Measurements from ENCODE around the gene SIK1.
"Not testable (repeated sequence)": the region's sequence is repeated elsewhere in the genome, so short reads cannot be mapped to it uniquely, and the experiment has no call there.

SIK1 gene

GRCh38 chr21:43382902-43383301 lies 44.0 kb downstream of the SIK1 start:
- POLR2A ChIA-PET; CTCF ChIA-PET; H3K27ac ChIP-seq (ENCODE audit: insufficient read depth in 1 of 2, low read depth in 1 of 2, low read length in 2 of 2, poor library complexity in 1 of 2, severe bottlenecking in 2 of 2); H3K4me1 ChIP-seq (ENCODE audit: control extremely low read depth in 1 of 4, control insufficient read depth in 4 of 4, insufficient read depth in 4 of 4, low read length in 3 of 4); H3K9me3 ChIP-seq (ENCODE audit: control extremely low read depth in 1 of 5, control insufficient read depth in 4 of 5, insufficient read depth in 2 of 5, low read depth in 1 of 5, low read length in 4 of 5); H3K4me3 ChIP-seq (ENCODE audit: control insufficient read depth in 1 of 7, extremely low read depth in 1 of 7, insufficient read depth in 4 of 7, low read depth in 2 of 7, low read length in 6 of 7); H3K27me3 ChIP-seq (replicated peaks in 2 of 5; ENCODE audit: control insufficient read depth in 4 of 5, insufficient read depth in 5 of 5, low read length in 4 of 5); H3K36me3 ChIP-seq (ENCODE audit: control insufficient read depth in 4 of 4, insufficient read depth in 4 of 4, low read length in 3 of 4); DNase-seq: not testable (repeated sequence)
- WGBS (ENCODE audit: insufficient coverage) = no CpG with 5 or more reads among the region's 10 CpGs

GRCh38 chr21:43380852-43381533 lies 45.9 kb downstream of the SIK1 start:
- POLR2A ChIA-PET; H3K4me1 ChIP-seq (ENCODE audit: control extremely low read depth in 1 of 4, control insufficient read depth in 4 of 4, insufficient read depth in 4 of 4, low read length in 3 of 4); CTCF ChIA-PET; H3K27ac ChIP-seq (ENCODE audit: insufficient read depth in 1 of 2, low read depth in 1 of 2, low read length in 2 of 2, poor library complexity in 1 of 2, severe bottlenecking in 2 of 2); H3K36me3 ChIP-seq (ENCODE audit: control insufficient read depth in 4 of 4, insufficient read depth in 4 of 4, low read length in 3 of 4); DNase-seq; H3K9me3 ChIP-seq (ENCODE audit: control extremely low read depth in 1 of 5, control insufficient read depth in 4 of 5, insufficient read depth in 2 of 5, low read depth in 1 of 5, low read length in 4 of 5); H3K27me3 ChIP-seq (replicated peaks in 2 of 5; ENCODE audit: control insufficient read depth in 4 of 5, insufficient read depth in 5 of 5, low read length in 4 of 5); H3K4me3 ChIP-seq (ENCODE audit: control insufficient read depth in 1 of 7, extremely low read depth in 1 of 7, insufficient read depth in 4 of 7, low read depth in 2 of 7, low read length in 6 of 7): not testable (repeated sequence)
- WGBS (ENCODE audit: insufficient coverage) = no CpG with 5 or more reads among the region's 28 CpGs

- POLR2A ChIA-PET; H3K36me3 ChIP-seq (ENCODE audit: control insufficient read depth in 4 of 4, insufficient read depth in 4 of 4, low read length in 3 of 4); H3K27me3 ChIP-seq (replicated peaks in 2 of 5; ENCODE audit: control insufficient read depth in 4 of 5, insufficient read depth in 5 of 5, low read length in 4 of 5); H3K4me1 ChIP-seq (ENCODE audit: control extremely low read depth in 1 of 4, control insufficient read depth in 4 of 4, insufficient read depth in 4 of 4, low read length in 3 of 4); DNase-seq; H3K27ac ChIP-seq (ENCODE audit: insufficient read depth in 1 of 2, low read depth in 1 of 2, low read length in 2 of 2, poor library complexity in 1 of 2, severe bottlenecking in 2 of 2); H3K9me3 ChIP-seq (ENCODE audit: control extremely low read depth in 1 of 5, control insufficient read depth in 4 of 5, insufficient read depth in 2 of 5, low read depth in 1 of 5, low read length in 4 of 5); H3K4me3 ChIP-seq (ENCODE audit: control insufficient read depth in 1 of 7, extremely low read depth in 1 of 7, insufficient read depth in 4 of 7, low read depth in 2 of 7, low read length in 6 of 7); CTCF ChIA-PET: not testable (repeated sequence)
- no CpG with 5 or more reads among the region's 11 CpGs for WGBS (ENCODE audit: insufficient coverage)
Measured at GRCh38 chr21:43380337-43380736, 46.6 kb downstream of the SIK1 start.

- CTCF ChIA-PET; H3K4me1 ChIP-seq (ENCODE audit: control extremely low read depth in 1 of 4, control insufficient read depth in 4 of 4, insufficient read depth in 4 of 4, low read length in 3 of 4); H3K27me3 ChIP-seq (replicated peaks in 2 of 5; ENCODE audit: control insufficient read depth in 4 of 5, insufficient read depth in 5 of 5, low read length in 4 of 5); H3K4me3 ChIP-seq (ENCODE audit: control insufficient read depth in 1 of 7, extremely low read depth in 1 of 7, insufficient read depth in 4 of 7, low read depth in 2 of 7, low read length in 6 of 7); POLR2A ChIA-PET; DNase-seq; H3K36me3 ChIP-seq (ENCODE audit: control insufficient read depth in 4 of 4, insufficient read depth in 4 of 4, low read length in 3 of 4); H3K9me3 ChIP-seq (ENCODE audit: control extremely low read depth in 1 of 5, control insufficient read depth in 4 of 5, insufficient read depth in 2 of 5, low read depth in 1 of 5, low read length in 4 of 5); H3K27ac ChIP-seq (ENCODE audit: insufficient read depth in 1 of 2, low read depth in 1 of 2, low read length in 2 of 2, poor library complexity in 1 of 2, severe bottlenecking in 2 of 2): not testable (repeated sequence)
- WGBS (ENCODE audit: insufficient coverage) = no CpG with 5 or more reads among the region's 16 CpGs
Measured at GRCh38 chr21:43379626-43380122, 47.3 kb downstream of the SIK1 start.

- CTCF ChIA-PET = no interaction called here
- H3K4me1 ChIP-seq (ENCODE audit: control extremely low read depth in 1 of 4, control insufficient read depth in 4 of 4, insufficient read depth in 4 of 4, low read length in 3 of 4) = no peaks in the 10 kb centered on the region
- no peaks in the 10 kb centered on the region for H3K9me3 ChIP-seq (ENCODE audit: control extremely low read depth in 1 of 5, control insufficient read depth in 4 of 5, insufficient read depth in 2 of 5, low read depth in 1 of 5, low read length in 4 of 5)
- H3K4me3 ChIP-seq (ENCODE audit: control insufficient read depth in 1 of 7, extremely low read depth in 1 of 7, insufficient read depth in 4 of 7, low read depth in 2 of 7, low read length in 6 of 7) = no peak overlapping the region
- 100% methylated on average over 4 of the region's 10 CpGs for WGBS (ENCODE audit: insufficient coverage)
- POLR2A ChIA-PET = no interaction called here
- H3K36me3 ChIP-seq (ENCODE audit: control insufficient read depth in 4 of 4, insufficient read depth in 4 of 4, low read length in 3 of 4) = no peaks in the 10 kb centered on the region
- DNase-seq = no peak
- no peaks in the 10 kb centered on the region for H3K27me3 ChIP-seq (replicated peaks in 2 of 5; ENCODE audit: control insufficient read depth in 4 of 5, insufficient read depth in 5 of 5, low read length in 4 of 5)
- no peak overlapping the region for H3K27ac ChIP-seq (ENCODE audit: insufficient read depth in 1 of 2, low read depth in 1 of 2, low read length in 2 of 2, poor library complexity in 1 of 2, severe bottlenecking in 2 of 2)
Measured at GRCh38 chr21:43376478-43376882, 50.5 kb downstream of the SIK1 start.

- H3K9me3 ChIP-seq (ENCODE audit: control extremely low read depth in 1 of 5, control insufficient read depth in 4 of 5, insufficient read depth in 2 of 5, low read depth in 1 of 5, low read length in 4 of 5) = no peaks in the 10 kb centered on the region
- H3K36me3 ChIP-seq (ENCODE audit: control insufficient read depth in 4 of 4, insufficient read depth in 4 of 4, low read length in 3 of 4) = no peaks in the 10 kb centered on the region
- ChIA-PET CTCF (no interaction called here), POLR2A (no interaction called here)
- no peak for DNase-seq
- H3K4me3 ChIP-seq (ENCODE audit: control insufficient read depth in 1 of 7, extremely low read depth in 1 of 7, insufficient read depth in 4 of 7, low read depth in 2 of 7, low read length in 6 of 7) = no peak overlapping the region
- 93% methylated on average over 18 of the region's 21 CpGs for WGBS (ENCODE audit: insufficient coverage)
- H3K4me1 ChIP-seq (ENCODE audit: control extremely low read depth in 1 of 4, control insufficient read depth in 4 of 4, insufficient read depth in 4 of 4, low read length in 3 of 4) = no peaks in the 10 kb centered on the region
- no peak overlapping the region for H3K27ac ChIP-seq (ENCODE audit: insufficient read depth in 1 of 2, low read depth in 1 of 2, low read length in 2 of 2, poor library complexity in 1 of 2, severe bottlenecking in 2 of 2)
- H3K27me3 ChIP-seq (replicated peaks in 2 of 5; ENCODE audit: control insufficient read depth in 4 of 5, insufficient read depth in 5 of 5, low read length in 4 of 5) = no peaks in the 10 kb centered on the region
Measured at GRCh38 chr21:43375837-43376477, 51.0 kb downstream of the SIK1 start.

- Histone ChIP-seq H3K27ac (ENCODE audit: insufficient read depth in 1 of 2, low read depth in 1 of 2, low read length in 2 of 2, poor library complexity in 1 of 2, severe bottlenecking in 2 of 2) (no peak overlapping the region), H3K4me3 (ENCODE audit: control insufficient read depth in 1 of 7, extremely low read depth in 1 of 7, insufficient read depth in 4 of 7, low read depth in 2 of 7, low read length in 6 of 7) (no peak overlapping the region), H3K9me3 (ENCODE audit: control extremely low read depth in 1 of 5, control insufficient read depth in 4 of 5, insufficient read depth in 2 of 5, low read depth in 1 of 5, low read length in 4 of 5) (no peaks in the 10 kb centered on the region), H3K4me1 (ENCODE audit: control extremely low read depth in 1 of 4, control insufficient read depth in 4 of 4, insufficient read depth in 4 of 4, low read length in 3 of 4) (no peaks in the 10 kb centered on the region), H3K36me3 (ENCODE audit: control insufficient read depth in 4 of 4, insufficient read depth in 4 of 4, low read length in 3 of 4) (no peaks in the 10 kb centered on the region), H3K27me3 (replicated peaks in 2 of 5; ENCODE audit: control insufficient read depth in 4 of 5, insufficient read depth in 5 of 5, low read length in 4 of 5) (no peaks in the 10 kb centered on the region)
- no peak for DNase-seq
- POLR2A ChIA-PET = no interaction called here
- WGBS (ENCODE audit: insufficient coverage) = 99% methylated on average over 15 of the region's 17 CpGs
- CTCF ChIA-PET = no interaction called here
Measured at GRCh38 chr21:43375006-43375836, 51.7 kb downstream of the SIK1 start.
